H4 (cell line): ENCODE results near the gene CBFB. TPM values are rescaled to one million over a fixed set of nuclear protein-coding genes. Genes with fewer than 3 reads are reported as not detected.
A peak's percentile ranks its signal among the peaks of the same experiment; 100 is the strongest.
"Not testable (repeated sequence)": the region's sequence is repeated elsewhere in the genome, so short reads cannot be mapped to it uniquely, and the experiment has no call there.

Experiments
- DNase-seq: peaks from one replicate; pipeline ENCODE4 v3.0.0-alpha.2; 2015; ENCODE audit warnings: low spot score
- total RNA-seq: library from RNA; depleted of rRNA; stranded (reverse); fragments of >200 nt; shearing (Covaris generic); gene quantifications from 2 replicates; pipeline ENCODE4 v1.2.3, GENCODE V29; 2014; rRNA removed

The CBFB gene
- 68.0 and 81.0 TPM in 2 replicates for total RNA-seq

DNA sequence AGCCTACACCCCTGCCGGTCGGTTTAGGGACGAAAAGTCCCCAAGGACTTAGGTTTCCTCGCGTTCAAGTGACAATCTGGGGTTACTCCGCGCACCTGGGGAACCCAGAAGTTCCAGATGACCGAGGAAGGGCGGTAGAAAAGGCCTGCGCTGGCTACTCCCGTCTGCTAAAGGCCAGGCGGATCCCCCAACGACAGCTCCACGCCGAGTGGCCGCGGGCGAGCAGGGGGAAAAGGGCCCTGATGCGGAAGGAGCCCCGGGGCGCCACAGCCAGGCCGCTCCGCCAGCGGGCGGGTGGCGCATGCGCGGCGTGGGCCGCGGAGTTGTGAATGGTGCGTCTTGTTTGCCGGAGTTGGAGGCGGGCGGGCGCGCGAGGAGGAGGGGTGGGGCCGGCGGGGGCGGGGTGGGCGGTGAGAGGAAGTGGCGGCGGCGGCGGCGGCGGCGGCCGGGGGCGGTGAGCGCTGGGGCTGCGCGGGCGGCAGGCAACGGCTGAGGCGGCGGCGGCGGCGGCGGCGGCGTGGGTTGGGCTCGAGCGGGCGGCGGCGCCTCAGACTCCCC is at the start of gene CBFB:
Gene CBFB (plus strand): TSS at position 454 of the 558 bp plus-strand sequence. CDS start 259 bp downstream, outside the sequence.
- peak; percentile 83 for DNase-seq

DNA sequence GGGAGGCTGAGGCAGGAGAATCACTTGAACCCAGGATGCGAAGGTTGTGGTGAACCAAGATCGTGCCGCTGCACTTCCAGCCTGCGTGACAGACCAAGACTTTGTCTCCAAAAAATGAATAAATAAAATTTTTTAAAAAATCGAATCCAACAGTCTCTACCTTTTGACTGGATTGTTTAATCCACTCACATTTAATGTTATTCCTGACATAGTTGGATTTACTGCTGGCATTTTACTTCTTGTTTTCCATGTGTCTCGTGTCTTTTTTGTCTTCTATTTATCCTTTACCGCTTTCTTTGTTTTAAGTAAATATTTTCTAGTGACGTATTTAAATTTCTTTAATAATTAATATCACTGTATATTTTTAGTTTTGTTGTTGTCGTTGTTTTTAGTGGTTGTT is 45.9 kb upstream of the CBFB start:
- no peak for DNase-seq

DNA sequence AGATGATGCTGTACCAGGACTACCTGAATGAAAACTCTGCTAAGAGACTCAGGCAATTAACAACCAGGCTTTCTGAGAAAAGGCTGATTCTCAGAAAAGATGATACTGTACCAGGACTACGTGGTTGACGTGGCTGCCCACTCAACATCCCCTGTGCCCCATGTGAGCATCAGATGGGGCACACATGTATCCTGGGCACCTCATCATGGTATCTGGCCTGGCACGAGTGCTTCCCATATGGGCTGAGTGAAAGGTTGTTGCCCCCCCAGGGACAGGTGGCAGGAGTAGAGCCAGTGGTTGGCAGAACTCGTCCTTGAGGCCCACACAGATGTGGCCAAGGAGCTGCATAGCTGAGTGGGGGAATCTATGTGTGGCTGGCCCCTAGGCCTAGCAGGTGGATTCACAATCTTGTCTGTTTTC is 44.0 kb upstream of the CBFB start:
- DNase-seq: no peak

DNA sequence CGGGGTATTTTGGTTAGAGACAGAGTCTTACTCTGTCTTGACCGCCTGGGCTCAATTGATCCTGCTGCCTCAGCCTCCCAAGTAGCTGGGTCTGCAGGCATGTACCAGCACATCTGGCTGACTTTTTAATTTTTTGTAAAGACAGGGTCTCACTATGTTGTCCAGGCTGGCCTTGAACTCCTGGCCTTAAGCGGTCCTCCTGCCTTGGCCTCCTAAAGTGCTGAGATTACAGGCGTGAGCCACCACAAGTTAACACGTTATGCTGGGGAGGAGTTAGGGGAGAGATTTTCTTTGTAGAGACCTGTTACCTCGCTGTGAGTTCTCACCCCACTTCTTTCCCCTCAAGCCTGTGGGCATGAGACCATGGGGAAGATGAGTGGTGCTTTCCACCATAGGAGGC is 42.4 kb upstream of the CBFB start:
- no peak for DNase-seq

DNA sequence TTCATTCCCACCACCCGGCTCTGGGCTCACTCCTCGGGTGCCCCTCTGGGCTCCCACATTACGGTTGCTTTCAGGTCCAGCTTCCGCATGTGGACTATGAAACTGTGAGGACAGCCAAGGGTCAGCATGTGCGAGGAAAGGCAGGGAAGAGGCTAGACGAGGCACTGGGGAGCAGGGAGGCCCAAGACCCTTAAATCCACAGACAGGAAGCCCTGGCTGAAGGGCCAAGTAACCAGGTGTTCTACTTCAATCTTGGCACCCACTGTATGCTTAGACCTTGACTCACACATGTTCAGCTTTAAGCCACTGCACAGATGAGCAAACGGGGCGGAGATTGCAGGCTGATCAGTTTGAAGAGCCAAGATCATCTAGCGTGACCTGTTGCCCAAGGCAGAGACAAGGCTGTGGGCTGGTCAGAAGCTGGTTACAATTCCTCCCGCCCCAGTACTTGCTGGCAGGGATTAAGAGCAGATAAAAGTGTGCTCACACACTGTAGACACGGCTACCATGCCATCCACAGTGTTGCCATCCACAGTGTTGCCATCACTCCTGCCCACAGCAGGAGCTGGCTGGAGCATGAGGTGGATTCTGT is 40.7 kb upstream of the CBFB start, which contains the start of gene CES4A:
Gene CES4A (plus strand): TSS at position 393 of the 592 bp plus-strand sequence. CDS start 184 bp downstream, at position 577.
- DNase-seq: no peak

DNA sequence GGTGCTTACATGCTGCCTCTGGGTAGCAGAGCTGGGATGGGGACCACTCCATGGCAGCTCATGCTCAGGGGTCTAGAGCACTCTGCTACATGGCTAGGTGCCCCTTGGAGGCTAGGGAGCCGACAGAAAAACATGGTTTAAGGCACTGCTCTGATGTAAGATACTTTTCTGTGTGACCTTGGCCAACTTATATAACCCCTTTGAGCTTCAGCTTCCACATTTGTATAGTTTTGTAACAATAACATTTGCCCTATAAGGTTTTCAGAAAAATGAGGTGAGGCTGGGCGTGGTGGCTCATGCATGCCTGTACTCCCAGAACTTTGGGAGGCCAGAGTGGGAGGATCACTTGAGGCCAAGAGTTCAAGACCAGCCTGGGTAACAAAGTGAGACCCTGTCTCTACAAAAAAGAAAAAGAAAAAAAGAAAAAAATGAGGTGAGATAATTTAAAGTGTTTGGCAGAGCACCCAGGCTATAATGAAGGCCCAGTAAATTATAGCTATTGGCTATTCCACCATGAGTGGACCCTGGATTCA is 37.3 kb upstream of the CBFB start:
- DNase-seq: no peak

DNA sequence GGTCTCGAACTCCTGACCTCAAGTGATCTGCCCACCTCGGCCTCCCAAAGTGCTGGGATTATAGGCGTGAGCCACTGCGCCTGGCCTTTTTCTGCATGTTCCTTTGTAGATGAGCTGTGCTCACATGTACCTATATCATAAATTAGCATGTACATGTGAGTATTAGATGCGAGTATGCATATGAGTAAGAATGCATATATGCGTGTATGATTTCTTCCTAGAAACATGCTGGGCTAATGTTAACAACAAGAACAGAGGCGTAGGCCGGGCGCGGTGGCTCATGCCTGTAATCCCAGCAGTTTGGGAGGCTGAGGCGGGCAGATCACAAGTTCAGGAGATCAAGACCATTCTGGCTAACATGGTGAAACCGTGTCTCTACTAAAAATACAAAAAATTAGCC is 35.4 kb upstream of the CBFB start:
- DNase-seq: not testable (repeated sequence)

DNA sequence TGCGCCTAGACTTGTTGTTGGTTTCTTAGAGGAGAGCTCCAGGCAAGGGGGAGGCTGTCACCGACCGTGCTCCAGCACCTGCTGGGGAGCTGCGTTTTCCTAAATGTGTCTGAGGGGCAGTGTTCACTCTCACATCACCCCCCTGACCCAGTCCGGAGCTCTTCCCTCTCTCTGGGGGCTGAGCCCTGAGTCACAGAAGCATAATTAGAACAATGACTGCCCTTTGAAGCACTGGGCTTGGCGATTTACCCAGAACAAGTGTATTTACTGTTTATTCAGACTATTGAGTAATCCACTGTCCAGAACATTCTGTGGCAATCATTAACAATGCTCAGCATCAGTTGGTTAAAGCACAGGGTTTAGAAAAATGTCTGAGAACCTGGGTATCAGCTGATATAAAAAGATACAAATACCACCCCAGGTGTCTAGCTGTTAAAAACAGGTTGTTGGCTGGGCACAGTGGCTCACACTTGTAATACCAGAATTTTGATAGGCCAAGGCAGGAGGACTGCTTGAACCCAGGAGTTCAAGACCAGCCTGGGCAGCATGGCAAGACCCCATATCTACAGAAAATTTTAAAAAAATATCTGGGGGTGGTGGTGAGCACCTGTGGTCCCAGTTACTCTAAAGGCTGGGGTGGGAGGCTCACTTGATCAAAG is 32.5 kb upstream of the CBFB start:
- DNase-seq: no peak

DNA sequence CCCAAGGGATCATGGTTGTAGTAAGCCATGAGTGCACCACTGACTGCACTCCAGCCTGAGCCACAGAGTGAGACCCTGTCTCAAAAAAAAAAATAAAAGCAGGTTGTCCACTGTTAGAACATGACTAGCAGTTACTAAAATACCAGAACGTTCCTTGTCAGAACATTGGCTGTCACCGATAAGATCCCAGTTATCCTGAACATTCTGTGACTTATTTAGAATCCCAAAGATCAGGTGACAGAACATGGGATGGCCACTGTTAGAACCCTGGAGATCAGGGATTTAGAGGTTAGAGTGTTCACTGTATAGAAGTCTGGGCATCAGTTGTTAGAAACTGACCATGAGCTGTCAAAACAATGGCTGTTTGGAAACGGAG is 32.0 kb upstream of the CBFB start:
- no peak for DNase-seq

DNA sequence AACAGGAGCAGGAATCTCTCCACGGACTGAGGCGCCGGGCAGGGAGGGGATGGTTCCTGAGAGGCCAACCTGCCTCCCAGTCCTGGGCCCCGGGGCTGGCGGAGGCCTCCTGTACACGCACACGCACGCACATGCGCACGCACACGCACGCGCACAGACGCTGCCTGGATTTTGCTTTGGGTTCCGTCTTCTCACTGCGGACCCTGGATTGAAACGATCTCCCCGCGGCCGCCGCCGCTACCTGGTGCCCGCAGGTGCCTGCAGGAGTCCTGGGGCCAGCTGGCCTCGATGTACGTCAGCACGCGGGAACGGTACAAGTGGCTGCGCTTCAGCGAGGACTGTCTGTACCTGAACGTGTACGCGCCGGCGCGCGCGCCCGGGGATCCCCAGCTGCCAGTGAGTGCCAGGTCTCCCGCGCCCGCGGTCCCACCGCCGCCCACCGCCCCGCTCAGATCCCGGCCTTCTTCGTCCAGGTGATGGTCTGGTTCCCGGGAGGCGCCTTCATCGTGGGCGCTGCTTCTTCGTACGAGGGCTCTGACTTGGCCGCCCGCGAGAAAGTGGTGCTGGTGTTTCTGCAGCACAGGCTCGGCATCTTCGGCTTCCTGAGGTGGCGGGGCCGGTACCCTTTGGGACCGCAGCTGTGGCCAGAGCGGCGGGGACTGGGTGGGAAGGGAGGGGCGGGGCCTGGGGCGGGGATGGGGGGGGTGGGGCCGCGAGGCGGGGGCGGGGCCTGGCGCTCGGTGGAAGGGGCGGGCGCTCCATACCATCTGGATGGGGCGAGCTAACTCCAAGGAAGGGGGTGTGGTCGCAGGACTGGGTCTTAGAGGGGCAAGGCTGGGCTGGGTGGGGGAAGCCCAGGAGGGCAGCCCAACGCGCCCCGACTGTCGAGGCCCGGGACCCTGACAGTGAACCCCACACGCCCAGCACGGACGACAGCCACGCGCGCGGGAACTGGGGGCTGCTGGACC is 28.3 kb upstream of the CBFB start:
- no peak for DNase-seq

GRCh38 chr16:67001726-67002125 is 27.2 kb upstream of the CBFB start:
- DNase-seq: no peak

DNA sequence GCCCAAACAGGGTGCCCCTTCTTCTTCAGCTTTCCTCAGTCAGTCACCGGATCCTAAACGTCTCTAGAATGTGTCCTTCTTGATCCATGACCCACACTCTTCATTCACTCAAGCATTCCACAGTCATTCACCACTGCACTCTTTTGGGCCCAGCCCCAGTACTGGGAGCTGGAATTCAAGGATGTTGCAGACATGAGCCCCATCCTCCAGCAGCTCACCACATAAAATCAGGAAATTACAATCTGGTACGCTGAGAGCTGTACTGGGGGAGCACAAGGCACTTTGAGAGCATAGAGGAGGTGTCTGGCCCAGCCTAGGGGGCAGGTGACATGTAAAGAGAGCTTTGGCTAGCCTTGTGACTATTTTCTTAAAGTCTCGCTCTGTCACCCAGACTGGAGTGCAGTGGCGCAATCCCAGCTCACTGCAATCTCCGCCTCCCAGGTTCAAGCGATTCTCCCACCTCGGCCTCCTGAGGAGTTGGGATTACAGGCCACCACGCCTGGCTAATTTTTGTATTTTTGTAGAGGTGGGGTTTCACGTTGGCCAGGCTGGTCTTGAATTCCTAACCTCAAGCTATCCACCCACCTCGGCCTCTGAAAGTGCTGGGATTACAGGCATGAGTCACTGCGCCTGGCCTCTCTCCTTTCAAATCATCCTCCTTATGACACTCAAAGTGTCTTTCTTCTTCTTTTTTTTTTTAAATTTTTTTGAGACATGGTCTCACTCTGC is 21.9 kb upstream of the CBFB start:
- DNase-seq: no peak

GRCh38 chr16:67009158-67009557 is 19.8 kb upstream of the CBFB start:
- DNase-seq: no peak

- no peak for DNase-seq
Observed at GRCh38 chr16:67011274-67011673, 17.7 kb upstream of the CBFB start.

- no peak for DNase-seq
Observed at GRCh38 chr16:67013233-67013822, 15.6 kb upstream of the CBFB start.

DNA sequence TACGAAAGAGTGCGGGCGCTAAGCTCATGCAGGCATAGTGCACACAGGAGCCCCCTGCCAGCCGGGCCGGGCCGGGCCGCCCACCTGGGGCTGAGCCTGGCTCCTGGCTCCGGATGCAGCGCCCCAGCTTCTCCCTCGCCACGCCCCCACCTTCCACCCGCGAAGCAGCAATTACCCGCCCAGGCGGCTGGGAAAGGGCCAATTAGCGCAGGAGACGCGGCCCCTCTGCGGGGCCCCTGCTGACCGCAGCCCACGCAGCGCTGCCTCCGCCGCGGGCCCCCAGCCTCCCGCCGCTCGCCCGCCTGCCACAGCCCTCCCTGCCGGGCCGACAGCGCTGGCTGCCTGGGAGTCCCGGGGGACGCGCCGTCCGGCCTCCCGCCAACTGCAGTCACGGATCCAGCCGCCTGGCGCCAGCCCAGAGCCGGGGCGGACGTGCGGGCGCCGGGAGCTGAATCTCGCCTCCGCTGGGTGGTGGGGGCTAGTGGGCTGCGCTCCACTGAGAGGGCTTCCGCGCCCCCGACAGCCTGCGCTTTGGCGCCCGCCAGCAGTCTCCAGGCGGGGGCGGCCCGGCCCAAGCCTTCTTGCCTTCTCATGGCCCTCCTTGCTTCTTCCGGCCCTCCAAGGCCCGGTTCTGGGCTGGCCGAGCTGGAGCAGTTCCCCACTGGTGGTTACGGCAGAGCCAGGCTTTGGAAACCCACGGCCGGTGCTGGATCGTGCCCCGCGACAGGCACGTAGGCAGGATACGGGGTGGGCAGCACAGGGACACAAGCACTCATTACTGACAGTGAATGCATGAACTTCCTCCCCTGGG is 14.9 kb upstream of the CBFB start:
- peak; percentile 47 for DNase-seq

DNA sequence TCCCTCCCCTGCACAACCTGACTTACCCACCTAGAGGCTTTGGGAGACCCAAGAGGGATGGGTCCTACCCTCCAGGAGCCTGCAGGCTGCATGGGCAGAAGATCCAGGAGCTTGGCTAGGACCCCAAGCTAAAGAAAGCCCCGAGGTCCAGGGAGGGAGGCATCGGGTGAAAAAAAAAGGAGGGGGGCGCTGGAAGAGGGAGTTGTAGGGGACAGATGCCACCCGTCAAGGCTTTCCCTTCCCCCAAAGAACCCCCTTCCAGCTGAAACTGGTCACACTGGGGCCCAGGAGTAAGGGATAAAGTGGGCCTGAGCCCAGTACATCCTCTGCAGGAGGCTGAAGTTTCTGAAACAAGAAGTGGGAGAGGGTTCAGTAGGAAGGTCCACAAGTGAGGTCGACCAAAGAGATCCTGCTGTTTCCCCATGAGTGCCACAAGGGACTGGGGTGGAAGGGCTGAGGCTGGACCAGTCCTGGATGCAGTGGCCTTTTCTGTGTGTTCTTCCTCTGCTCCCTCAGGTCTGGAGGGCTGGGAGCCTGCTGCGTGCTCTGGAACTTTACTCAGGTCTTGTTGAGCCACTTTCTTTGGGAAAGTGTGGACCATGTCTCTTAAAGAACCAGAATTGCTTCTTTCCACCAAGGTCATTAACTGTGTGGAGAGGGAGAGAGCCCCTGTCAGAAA is 14.2 kb upstream of the CBFB start:
- DNase-seq: no peak

- DNase-seq: no peak
Observed at GRCh38 chr16:67015313-67015731, 13.6 kb upstream of the CBFB start.

DNA sequence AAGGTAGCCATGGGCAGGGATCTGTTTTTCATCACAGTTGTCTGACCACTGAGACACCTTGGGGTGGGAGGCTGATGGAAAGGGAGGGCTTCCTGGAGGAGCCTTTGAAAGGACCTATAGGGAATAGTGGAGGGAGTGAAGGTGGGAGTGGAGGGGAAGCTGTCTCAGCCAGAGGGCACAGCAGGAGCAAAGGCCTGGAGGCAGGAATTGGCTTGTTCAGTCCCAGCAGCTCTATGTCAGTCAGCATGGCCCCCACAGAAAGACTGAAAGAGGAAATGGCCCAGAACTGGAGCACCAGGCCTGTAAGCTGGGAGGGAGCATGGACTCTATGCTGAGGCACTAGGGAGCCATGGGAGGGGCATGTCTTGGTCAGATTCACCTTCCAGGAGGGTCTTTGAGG is 12.8 kb upstream of the CBFB start:
- no peak for DNase-seq
